ENCODE measurements around the gene ELK3. TPM values are rescaled to one million over a fixed set of nuclear protein-coding genes. Genes with fewer than 3 reads are reported as not detected.
A peak's percentile ranks its signal among the peaks of the same experiment; 100 is the strongest.

The ELK3 gene
- total and polyA plus RNA-seq, 2 of the 8 experiments (the other 6 are each of a cell fraction or from before 2014, with no cell fraction given) = 3.5 to 14.3 TPM

GRCh38 chr12:96234591-96235483 is 40.7 kb downstream of the ELK3 start:
- no peak overlapping the region for H3K56ac ChIP-seq (replicated peaks; ENCODE audit: insufficient read length, low read depth, low read length)
- no peaks in the 10 kb centered on the region for H3K9me3 ChIP-seq (ENCODE audit: insufficient read depth in 2 of 2, low read depth in 1 of 2, low read length in 1 of 2)
- no peak overlapping the region for H2AK5ac ChIP-seq (ENCODE audit: low read depth, low read length)
- H3K79me1 ChIP-seq (ENCODE audit: low read depth, low read length) = no peaks in the 10 kb centered on the region
- H3K23me2 ChIP-seq (ENCODE audit: low read depth, low read length) = no peaks in the 10 kb centered on the region
- H3K4me2 ChIP-seq (ENCODE audit: insufficient read depth in 1 of 2, low read depth in 2 of 2, low read length in 2 of 2) = no peak overlapping the region
- no peak for DNase-seq (ENCODE audit: low read depth in 1 of 2, low spot score in 2 of 2)
- H3K4ac ChIP-seq (replicated peaks; ENCODE audit: insufficient read length, low read depth, low read length) = no peak overlapping the region
- 94% methylated on average over 22 of the region's 22 CpGs; no CpG with 5 or more reads in 1 of the 2 experiments for WGBS, 2 experiments (ENCODE audit: extremely low coverage in 1 of 2, insufficient coverage in 1 of 2, insufficient read length in 1 of 2, insufficient replicate concordance in 2 of 2, low coverage in 1 of 2, low lambda C conversion rate in 2 of 2, missing lambda C conversion rate in 1 of 2)
- H4K5ac ChIP-seq (ENCODE audit: insufficient read length, low read depth, low read length) = no peak overlapping the region
- ChIA-PET CTCF (ENCODE audit: partially characterized antibody) (interaction anchor here (0.9 to 1.3 kb wide), 3 partner anchors 11 to 174 kb away, joined by 3 to 4 read pairs (median 3); no protein-coding TSS in a partner anchor), POLR2A (ENCODE audit: partially characterized antibody) (interaction anchor here (1.6 kb wide), 1 partner anchor 165 kb away, joined by 5 read pairs; the partner anchor contains the start of gene CDK17)
- H3K27ac ChIP-seq (ENCODE audit: low read depth, low read length) = no peak overlapping the region
- H3K4me1 ChIP-seq (replicated peaks in 1 of 4; ENCODE audit: control insufficient read depth in 3 of 4, insufficient read depth in 4 of 4, low read length in 3 of 4) = peaks cover 0 to 2% (median 0%) of the 10 kb centered on the region in 4 experiments; a peak in 1 of 7 replicates
- no peaks in the 10 kb centered on the region for H3K79me2 ChIP-seq (ENCODE audit: control insufficient read depth in 1 of 2, insufficient read depth in 2 of 2, low read length in 2 of 2)
- no peak overlapping the region for H2BK12ac ChIP-seq (ENCODE audit: low read depth, low read length)
- no peak overlapping the region for H3K23ac ChIP-seq (ENCODE audit: insufficient read length)
- H4K20me1 ChIP-seq (replicated peaks in 1 of 2; ENCODE audit: control insufficient read depth in 1 of 2, insufficient read depth in 2 of 2, low read length in 2 of 2) = no peaks in the 10 kb centered on the region
- no peak overlapping the region for H3K4me3 ChIP-seq (ENCODE audit: extremely low read depth in 1 of 4, insufficient read depth in 2 of 4, low read depth in 3 of 4, low read length in 4 of 4)
- no peak overlapping the region for H3K9ac ChIP-seq (replicated peaks in 1 of 4; ENCODE audit: extremely low read depth in 1 of 4, low read depth in 3 of 4, low read length in 3 of 4)
- H4K91ac ChIP-seq (replicated peaks; ENCODE audit: insufficient read length, low read length) = no peak overlapping the region
- no peak overlapping the region for H3K18ac ChIP-seq (ENCODE audit: extremely low read depth, low read length)
- H3K36me3 ChIP-seq (ENCODE audit: control insufficient read depth in 2 of 4, insufficient read depth in 4 of 4, low read length in 3 of 4) = no peaks in the 10 kb centered on the region
- no peak for FAIRE-seq
- no peak overlapping the region for H4K8ac ChIP-seq (ENCODE audit: extremely low read depth, insufficient read depth, low read length)
- no peaks in the 10 kb centered on the region for H3K27me3 ChIP-seq (replicated peaks in 1 of 4; ENCODE audit: control insufficient read depth in 3 of 4, extremely low read depth in 1 of 4, insufficient read depth in 3 of 4, low read length in 3 of 4)
- H2BK20ac ChIP-seq (ENCODE audit: low read length) = no peak overlapping the region
- H2AFZ ChIP-seq (ENCODE audit: low read length) = no peak overlapping the region
- no peak overlapping the region for H3K14ac ChIP-seq (ENCODE audit: insufficient read length)
- no peak for TF ChIP-seq SP1 (IDR thresholded peaks at IDR 0.05; ENCODE audit: low read depth, low read length)
- TF ChIP-seq SIN3A (conservative IDR thresholded peaks at IDR 0.05 in 1 of 2, IDR thresholded peaks at IDR 0.05 in 1 of 2; ENCODE audit: low read depth in 1 of 2, low read length in 2 of 2) = no peak
- TF ChIP-seq RAD21 (IDR thresholded peaks at IDR 0.05 in 1 of 2, conservative IDR thresholded peaks at IDR 0.05 in 1 of 2; ENCODE audit: low read depth in 2 of 2, low read length in 2 of 2) = no peak
- no peak for TF ChIP-seq HDAC2 (IDR thresholded peaks at IDR 0.05; ENCODE audit: borderline replicate concordance in 1 of 2, low read depth in 2 of 2, low read length in 2 of 2)
- TF ChIP-seq CBX8 (IDR thresholded peaks at IDR 0.05; ENCODE audit: borderline replicate concordance, low read depth, low read length) = no peak
- TF ChIP-seq SP2 (IDR thresholded peaks at IDR 0.05; ENCODE audit: low read length) = no peak
- no peak for TF ChIP-seq POLR2AphosphoS5 (IDR thresholded peaks at IDR 0.05; ENCODE audit: low read depth, low read length)
- TF ChIP-seq YY1 (IDR thresholded peaks at IDR 0.05; ENCODE audit: low read depth, low read length) = no peak
- TF ChIP-seq EZH2 (IDR thresholded peaks at IDR 0.05; ENCODE audit: low read depth, low read length, severe bottlenecking) = no peak
- TF ChIP-seq POU5F1 (IDR thresholded peaks at IDR 0.05; ENCODE audit: low read depth, low read length) = no peak
- H2BK5ac ChIP-seq (ENCODE audit: low read depth, low read length) = no peak overlapping the region
- 0 out of 2 replicates have a peak overlapping the region, but pooled peaks have one; percentile 46 for H2BK15ac ChIP-seq (ENCODE audit: low read length)
- H2BK120ac ChIP-seq (replicated peaks; ENCODE audit: low read depth, low read length) = no peak overlapping the region
